ENCODE data around the gene IL34.

DNA sequence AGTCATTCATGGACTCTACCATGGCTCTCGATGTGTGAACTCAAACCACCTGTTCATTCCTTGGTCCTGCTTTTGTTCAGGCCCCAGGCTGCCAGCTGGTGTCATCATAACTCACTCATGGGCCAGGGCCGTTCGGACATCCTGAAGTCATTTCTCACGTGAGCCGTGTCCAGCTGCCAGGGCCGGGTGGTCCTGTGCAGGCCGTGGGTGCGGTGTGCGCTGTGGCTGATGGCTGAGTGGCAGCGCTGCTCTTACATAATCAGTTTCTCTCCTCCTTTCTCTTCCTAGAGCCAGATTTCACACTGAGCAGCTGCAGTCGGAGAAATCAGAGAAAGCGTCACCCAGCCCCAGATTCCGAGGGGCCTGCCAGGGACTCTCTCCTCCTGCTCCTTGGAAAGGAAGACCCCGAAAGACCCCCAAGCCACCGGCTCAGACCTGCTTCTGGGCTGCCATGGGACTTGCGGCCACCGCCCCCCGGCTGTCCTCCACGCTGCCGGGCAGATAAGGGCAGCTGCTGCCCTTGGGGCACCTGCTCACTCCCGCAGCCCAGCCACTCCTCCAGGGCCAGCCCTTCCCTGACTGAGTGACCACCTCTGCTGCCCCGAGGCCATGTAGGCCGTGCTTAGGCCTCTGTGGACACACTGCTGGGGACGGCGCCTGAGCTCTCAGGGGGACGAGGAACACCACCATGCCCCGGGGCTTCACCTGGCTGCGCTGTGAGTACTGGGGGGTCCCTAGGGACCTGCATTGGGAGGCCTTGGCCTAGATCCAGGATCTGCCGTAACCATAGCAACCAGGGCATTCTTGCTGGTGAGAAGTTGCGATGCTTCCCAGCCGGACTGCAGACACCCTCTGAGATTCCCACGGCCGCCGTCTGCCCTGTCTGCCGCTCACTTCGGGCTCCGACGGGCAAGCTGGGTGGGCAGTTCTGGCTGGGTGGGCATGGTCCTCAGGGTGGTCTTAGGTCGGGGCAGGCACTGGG, at the start of gene IL34:
- TF ChIP-seq POLR2A (IDR thresholded peaks at IDR 0.05; ENCODE audit: low read depth, low read length) = no peak
- no peak for TF ChIP-seq TAF1 (IDR thresholded peaks at IDR 0.05; ENCODE audit: borderline replicate concordance, low read depth, low read length)
- TF ChIP-seq POLR2AphosphoS5 (IDR thresholded peaks at IDR 0.05; ENCODE audit: low read depth, low read length) = no peak
